ENCODE measurements around the gene SVOPL.
"Not testable (repeated sequence)": the region's sequence is repeated elsewhere in the genome, so short reads cannot be mapped to it uniquely, and the experiment has no call there.

Gene SVOPL

GRCh38 chr7:138710536-138711385, 9.6 kb upstream of the SVOPL start:
- no peak for TF ChIP-seq CTCF (conservative IDR thresholded peaks at IDR 0.05; ENCODE audit: control insufficient read depth, insufficient read depth, low read depth, low read length)
- H3K4me3 ChIP-seq (ENCODE audit: control insufficient read depth, low read depth, low read length): no peak overlapping the region
- DNase-seq (ENCODE audit: low read depth): no peak

GRCh38 chr7:138705167-138705566, 4.0 kb upstream of the SVOPL start:
- TF ChIP-seq CTCF (conservative IDR thresholded peaks at IDR 0.05; ENCODE audit: control insufficient read depth, insufficient read depth, low read depth, low read length): no peak
- no peak for DNase-seq (ENCODE audit: low read depth)
- H3K4me3 ChIP-seq (ENCODE audit: control insufficient read depth, low read depth, low read length): no peak overlapping the region

GRCh38 chr7:138701537-138701923, 368 bp upstream of the SVOPL start:
- H3K4me3 ChIP-seq (ENCODE audit: control insufficient read depth, low read depth, low read length): no peak overlapping the region
- no peak for DNase-seq (ENCODE audit: low read depth)
- no peak for TF ChIP-seq CTCF (conservative IDR thresholded peaks at IDR 0.05; ENCODE audit: control insufficient read depth, insufficient read depth, low read depth, low read length)

GRCh38 chr7:138699661-138700060, 1.5 kb downstream of the SVOPL start:
- DNase-seq (ENCODE audit: low read depth): no peak
- no peak for TF ChIP-seq CTCF (conservative IDR thresholded peaks at IDR 0.05; ENCODE audit: control insufficient read depth, insufficient read depth, low read depth, low read length)
- H3K4me3 ChIP-seq (ENCODE audit: control insufficient read depth, low read depth, low read length): no peak overlapping the region

GRCh38 chr7:138698281-138698680, 2.9 kb downstream of the SVOPL start:
- DNase-seq (ENCODE audit: low read depth): no peak
- no peak for TF ChIP-seq CTCF (conservative IDR thresholded peaks at IDR 0.05; ENCODE audit: control insufficient read depth, insufficient read depth, low read depth, low read length)
- H3K4me3 ChIP-seq (ENCODE audit: control insufficient read depth, low read depth, low read length): no peak overlapping the region

- no peak overlapping the region for H3K4me3 ChIP-seq (ENCODE audit: control insufficient read depth, low read depth, low read length)
- TF ChIP-seq CTCF (conservative IDR thresholded peaks at IDR 0.05; ENCODE audit: control insufficient read depth, insufficient read depth, low read depth, low read length): no peak
- DNase-seq (ENCODE audit: low read depth): no peak
Observed at GRCh38 chr7:138697535-138698182, 3.5 kb downstream of the SVOPL start.

- not testable (repeated sequence) for DNase-seq (ENCODE audit: low read depth); H3K4me3 ChIP-seq (ENCODE audit: control insufficient read depth, low read depth, low read length)
Observed at GRCh38 chr7:138695776-138696175, 5.4 kb downstream of the SVOPL start.
